Colonic mucosa (tissue), 4 donors: ENCODE results near the gene AGAP1. TPM values are rescaled to one million over a fixed set of nuclear protein-coding genes. Genes with fewer than 3 reads are reported as not detected.

Source experiments
- DNase-seq: peaks from one replicate; pipeline ENCODE4 v3.0.0-alpha.2; 2020
- H3K27ac ChIP-seq: fragments of 200-600 bp; one replicate; pipeline ENCODE4 v1.8.0; 2021
- H3K27me3 ChIP-seq: fragments of 200-600 bp; one replicate; pipeline ENCODE4 v1.8.0; 2021
- H3K36me3 ChIP-seq: fragments of 200-600 bp; one replicate; pipeline ENCODE4 v1.8.0; 2021
- H3K4me1 ChIP-seq: fragments of 200-600 bp; one replicate; pipeline ENCODE4 v1.8.0; 2021; ENCODE audit warnings: mild to moderate bottlenecking
- H3K4me3 ChIP-seq: fragments of 200-600 bp; one replicate; pipeline ENCODE4 v1.8.0; 2021
- H3K9ac ChIP-seq, 2 donors: one replicate each; pipeline ENCODE4 v1.7.0; 2013; ENCODE audit warnings: control low read depth in 2 of 2, low read depth in 2 of 2, low read length in 2 of 2
- H3K9me3 ChIP-seq: fragments of 200-600 bp; one replicate; pipeline ENCODE4 v1.8.0; 2021
- CTCF ChIP-seq: fragments of 200-600 bp; IDR thresholded peaks from one replicate; pipeline ENCODE4 v1.8.0; 2022; ENCODE audit warnings: antibody characterized with exemption, mild to moderate bottlenecking
- intact Hi-C: fragments of 100-400 bp; cut with DNase I; formaldehyde crosslinking; loops from one replicate; pipeline ENCODE4 v1.14.1; 2022
- total RNA-seq, 2 donors: library from RNA; stranded (reverse); fragmentation: NEBNext Ultra II Directional in 1 of 2; extraction: Animal tissue kit (Norgen Biotek cat#: 25700) in 1 of 2; gene quantifications; one replicate each; pipeline ENCODE4 v1.2.1, GENCODE V29; 2021
- donor health status: healthy.
- donor health status: DM: no; HTN: no; CAD: no.
- donor health status: DM: no; HTN: no; CAD: no.

Gene AGAP1
- total RNA-seq, 2 donors from 2014 or later: 62.1 to 62.9 TPM

- no peak overlapping the region for H3K4me3 ChIP-seq
- no peak for DNase-seq
- no peak overlapping the region for H3K9ac ChIP-seq
- intact Hi-C loops: no loop called here
- no peaks in the 10 kb centered on the region for H3K27me3 ChIP-seq
- no peaks in the 10 kb centered on the region for H3K36me3 ChIP-seq
- no peak overlapping the region for H3K27ac ChIP-seq
- no peaks in the 10 kb centered on the region for H3K9me3 ChIP-seq
- H3K4me1 ChIP-seq: peaks cover 4% of the 10 kb centered on the region
- no peak for TF ChIP-seq CTCF
These were observed 6.4 kb downstream of the AGAP1 start for GRCh38 chr2:235500110-235500760.

GRCh38 chr2:235500761-235501672, 7.2 kb downstream of the AGAP1 start:
- DNase-seq: no peak
- intact Hi-C loops: no loop called here
- H3K4me3 ChIP-seq: no peak overlapping the region
- H3K36me3 ChIP-seq: no peaks in the 10 kb centered on the region
- no peaks in the 10 kb centered on the region for H3K9me3 ChIP-seq
- no peak overlapping the region for H3K9ac ChIP-seq
- H3K4me1 ChIP-seq: peaks cover under 1% of the 10 kb centered on the region
- no peaks in the 10 kb centered on the region for H3K27me3 ChIP-seq
- H3K27ac ChIP-seq: no peak overlapping the region
- TF ChIP-seq CTCF: no peak

GRCh38 chr2:235501673-235502031, 7.8 kb downstream of the AGAP1 start:
- no peaks in the 10 kb centered on the region for H3K9me3 ChIP-seq
- no peak overlapping the region for H3K27ac ChIP-seq
- H3K4me3 ChIP-seq: no peak overlapping the region
- peaks cover 3% of the 10 kb centered on the region for H3K4me1 ChIP-seq
- no peak for DNase-seq
- H3K27me3 ChIP-seq: no peaks in the 10 kb centered on the region
- H3K9ac ChIP-seq: no peak overlapping the region
- intact Hi-C loops: no loop called here
- no peaks in the 10 kb centered on the region for H3K36me3 ChIP-seq
- no peak for TF ChIP-seq CTCF

GRCh38 chr2:235502336-235502735, 8.5 kb downstream of the AGAP1 start:
- Histone ChIP-seq H3K27ac (no peak overlapping the region), H3K4me3 (no peak overlapping the region), H3K4me1 (peaks cover 6% of the 10 kb centered on the region), H3K36me3 (no peaks in the 10 kb centered on the region), H3K9me3 (no peaks in the 10 kb centered on the region), H3K27me3 (no peaks in the 10 kb centered on the region), H3K9ac (no peak overlapping the region)
- DNase-seq: no peak
- TF ChIP-seq CTCF: no peak
- intact Hi-C loops: no loop called here

GRCh38 chr2:235504441-235505180, 10.8 kb downstream of the AGAP1 start:
- peak overlapping the region in 1 of 2 donors; percentile 4 for H3K9ac ChIP-seq
- no peaks in the 10 kb centered on the region for H3K9me3 ChIP-seq
- peaks cover 6% of the 10 kb centered on the region for H3K4me1 ChIP-seq
- peak overlapping the region; percentile 14 for H3K27ac ChIP-seq
- DNase-seq: no peak
- H3K4me3 ChIP-seq: no peak overlapping the region
- intact Hi-C loops: no loop called here
- H3K27me3 ChIP-seq: no peaks in the 10 kb centered on the region
- H3K36me3 ChIP-seq: no peaks in the 10 kb centered on the region
- no peak for TF ChIP-seq CTCF
